Activated CD4-positive, alpha-beta T cell treated with anti-CD3 and anti-CD28 coated beads, Interleukin-2, Interleukin-4, amounts not matched to agents 100 ng/mL and 50 ng/mL, durations not matched to agents 16 hours and 8 hours (primary cell): ENCODE results near the gene NAV2.

Experiments
- DNase-seq: peaks from one replicate; pipeline ENCODE4 v3.0.0-alpha.2; 2020; ENCODE audit warnings: low spot score

NAV2 gene

DNA sequence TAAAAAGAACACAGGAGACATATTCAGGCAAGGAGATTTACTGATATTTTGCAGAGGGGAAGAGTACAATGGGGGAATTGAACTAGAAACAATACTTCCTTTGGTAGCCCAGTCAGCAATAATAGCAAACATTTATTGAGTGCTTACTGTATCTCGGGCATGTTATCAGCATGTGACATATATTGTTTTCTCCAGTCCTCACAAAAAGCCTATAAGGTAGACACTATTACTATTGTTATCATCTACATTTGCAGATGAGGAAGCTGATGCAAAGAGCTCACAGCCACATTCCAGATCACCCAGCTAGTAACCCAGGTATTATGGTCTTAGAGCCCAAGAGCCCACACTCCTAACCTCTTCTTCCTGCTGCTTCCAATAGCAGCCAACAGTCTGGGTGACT is 27.9 kb downstream of the NAV2 start:
- no peak for DNase-seq

DNA sequence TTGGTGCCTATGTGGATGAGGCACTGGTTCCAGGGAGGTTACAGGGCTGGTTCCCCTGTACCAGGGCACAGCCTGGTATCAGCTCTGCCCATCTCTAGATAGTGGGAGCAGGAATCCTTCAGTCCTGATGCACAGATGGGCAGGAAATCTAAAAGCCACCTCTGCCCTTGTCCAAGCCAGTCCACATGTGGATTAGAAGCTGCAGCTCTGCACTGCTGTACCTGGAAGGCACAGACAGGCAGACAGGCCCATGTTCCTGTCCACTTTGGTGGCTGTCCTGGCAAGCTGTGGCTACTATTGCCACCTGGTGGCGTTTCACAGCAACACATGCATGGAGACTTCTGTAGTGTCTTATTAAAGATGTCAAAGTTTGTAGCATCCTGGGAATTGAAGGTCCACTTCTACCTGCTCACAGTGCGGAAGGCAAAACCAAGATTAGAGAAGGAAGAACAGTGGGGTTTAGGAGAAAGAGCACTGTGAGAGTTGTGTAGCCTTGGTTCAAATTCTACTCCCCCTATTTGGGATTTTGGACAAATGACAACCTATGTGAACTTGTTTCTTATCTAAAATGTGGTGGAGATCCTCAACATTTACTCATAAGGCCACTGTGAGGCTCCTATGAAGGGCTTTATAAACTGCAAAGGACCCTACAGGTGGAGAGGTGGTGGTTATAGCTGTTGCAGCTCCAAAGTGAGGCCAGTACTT is 30.1 kb downstream of the NAV2 start:
- peak; percentile 60 for DNase-seq

DNA sequence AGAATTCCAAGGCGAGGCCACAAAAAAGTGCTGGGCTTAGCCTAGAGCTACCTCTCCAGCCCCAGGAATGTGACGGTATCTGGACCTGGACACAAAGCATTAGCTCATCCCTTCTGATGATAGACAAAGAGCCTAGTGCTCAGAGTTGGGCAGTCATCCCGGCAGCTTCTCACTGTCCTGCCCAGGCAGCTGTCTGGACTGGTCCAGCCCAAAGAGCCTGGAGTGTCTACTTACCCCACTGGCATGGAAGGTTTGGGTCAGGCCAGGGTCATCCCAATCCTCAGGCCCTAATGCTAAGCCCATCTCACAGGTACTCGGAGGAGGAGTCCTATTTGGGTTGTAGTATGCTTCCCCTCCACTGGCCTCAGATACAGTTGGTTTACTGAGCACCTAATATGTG is 31.0 kb downstream of the NAV2 start:
- DNase-seq: no peak

DNA sequence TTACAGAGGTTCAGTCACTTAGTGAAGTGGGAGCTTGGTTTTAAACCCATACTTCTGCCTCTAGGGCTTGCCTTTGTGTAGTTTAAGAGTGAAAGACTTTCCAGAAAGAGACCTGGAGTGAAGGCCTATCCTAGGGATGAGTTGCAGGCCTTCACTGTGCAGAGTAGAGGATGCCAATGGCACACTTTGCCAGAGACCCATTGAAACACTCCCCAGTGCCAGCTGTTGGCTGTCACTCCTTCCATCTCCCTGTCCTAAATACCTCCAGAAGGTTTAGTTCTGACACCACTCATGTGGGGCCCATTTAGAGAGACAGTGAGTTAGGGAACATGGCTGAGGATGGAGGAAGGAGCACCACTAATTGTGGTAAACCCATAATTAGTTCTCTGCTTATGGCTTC is 31.5 kb downstream of the NAV2 start:
- no peak for DNase-seq

DNA sequence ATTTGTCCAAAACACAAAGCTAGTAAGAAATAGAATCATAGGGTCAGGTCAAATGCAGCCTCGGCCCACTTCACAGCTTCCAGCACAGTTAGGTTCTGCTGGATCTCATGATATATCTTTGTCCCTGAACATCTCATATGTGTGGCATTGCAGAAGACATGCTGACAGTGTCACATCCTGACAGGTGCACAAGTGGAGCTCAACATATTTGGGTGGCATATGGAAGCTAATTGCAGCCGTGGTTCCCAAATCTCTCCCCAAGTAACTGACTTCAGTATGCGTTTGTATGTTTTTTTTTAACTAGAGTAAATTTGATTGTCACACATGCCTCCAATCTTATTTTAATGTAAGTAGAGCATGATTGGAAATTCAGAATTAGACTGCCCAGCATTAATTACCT is 33.4 kb downstream of the NAV2 start:
- DNase-seq: no peak

DNA sequence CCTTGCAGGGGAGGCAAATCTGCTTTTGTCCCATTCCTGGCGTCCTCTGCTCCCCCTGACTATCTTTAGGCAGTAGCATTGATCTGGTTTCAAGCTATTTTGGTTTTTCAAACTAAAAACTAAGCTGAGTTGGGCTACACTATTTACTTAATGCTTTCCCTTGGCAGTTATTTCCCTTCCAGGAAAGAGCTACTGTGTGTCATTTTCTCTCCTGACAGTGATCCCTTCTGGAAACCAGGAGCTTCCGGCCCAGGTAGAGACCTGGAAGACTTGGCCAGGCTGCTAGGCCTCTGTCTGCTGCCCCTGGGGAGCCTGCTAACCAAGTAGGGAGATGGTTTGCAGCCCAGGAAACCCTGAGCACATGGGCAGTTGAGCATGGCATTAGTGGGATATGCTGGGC is 35.0 kb downstream of the NAV2 start:
- no peak for DNase-seq

DNA sequence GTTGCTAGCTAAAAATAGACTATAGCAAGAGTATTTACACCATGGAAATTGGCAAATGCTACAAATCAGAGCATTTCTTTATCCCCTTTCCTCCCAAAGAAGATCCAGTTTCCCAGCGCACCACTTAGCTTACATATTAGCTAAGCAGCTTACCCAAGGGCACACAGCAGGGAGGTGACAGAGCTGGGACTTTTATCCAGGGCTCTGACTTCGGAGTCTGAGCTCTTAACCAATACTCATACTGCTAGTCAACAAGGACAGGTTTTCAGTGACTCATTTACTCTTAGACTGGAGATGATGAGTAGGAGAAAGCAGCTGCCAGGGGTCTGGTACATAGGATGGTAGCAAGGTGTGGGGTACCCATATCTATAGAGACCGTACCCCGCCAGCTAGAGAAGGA is 38.4 kb downstream of the NAV2 start:
- DNase-seq: no peak

DNA sequence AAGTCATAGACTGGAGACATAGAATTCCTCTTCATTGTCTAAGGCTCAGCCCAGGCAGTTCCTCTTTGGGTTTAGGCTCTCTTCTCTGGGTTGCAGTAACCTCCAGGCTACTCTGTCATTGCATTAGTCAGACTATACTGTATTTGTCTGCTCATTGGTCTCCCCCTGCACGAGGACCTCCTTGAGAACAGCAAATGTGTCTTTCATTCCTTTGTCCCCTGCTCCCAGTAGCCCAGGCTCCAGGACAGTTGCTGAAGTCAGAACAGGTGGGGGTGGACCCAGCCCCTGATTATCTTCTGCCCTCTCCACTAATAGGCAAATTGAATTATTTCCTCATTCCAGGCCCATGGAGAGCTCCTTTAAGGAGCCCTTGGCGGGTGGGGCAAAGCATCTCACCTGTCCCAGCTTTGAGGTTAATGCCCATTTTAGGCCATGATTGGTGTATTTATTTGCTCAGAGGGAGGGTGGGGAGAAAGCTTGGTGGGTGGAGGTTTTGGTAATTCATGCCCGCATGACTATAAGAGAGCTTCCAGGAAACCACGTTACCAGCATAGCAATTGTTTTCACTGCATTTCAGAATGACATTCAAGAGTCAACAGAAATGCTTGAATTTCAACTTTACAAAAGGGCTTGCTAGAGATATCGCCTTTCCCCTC is 40.9 kb downstream of the NAV2 start:
- no peak for DNase-seq

DNA sequence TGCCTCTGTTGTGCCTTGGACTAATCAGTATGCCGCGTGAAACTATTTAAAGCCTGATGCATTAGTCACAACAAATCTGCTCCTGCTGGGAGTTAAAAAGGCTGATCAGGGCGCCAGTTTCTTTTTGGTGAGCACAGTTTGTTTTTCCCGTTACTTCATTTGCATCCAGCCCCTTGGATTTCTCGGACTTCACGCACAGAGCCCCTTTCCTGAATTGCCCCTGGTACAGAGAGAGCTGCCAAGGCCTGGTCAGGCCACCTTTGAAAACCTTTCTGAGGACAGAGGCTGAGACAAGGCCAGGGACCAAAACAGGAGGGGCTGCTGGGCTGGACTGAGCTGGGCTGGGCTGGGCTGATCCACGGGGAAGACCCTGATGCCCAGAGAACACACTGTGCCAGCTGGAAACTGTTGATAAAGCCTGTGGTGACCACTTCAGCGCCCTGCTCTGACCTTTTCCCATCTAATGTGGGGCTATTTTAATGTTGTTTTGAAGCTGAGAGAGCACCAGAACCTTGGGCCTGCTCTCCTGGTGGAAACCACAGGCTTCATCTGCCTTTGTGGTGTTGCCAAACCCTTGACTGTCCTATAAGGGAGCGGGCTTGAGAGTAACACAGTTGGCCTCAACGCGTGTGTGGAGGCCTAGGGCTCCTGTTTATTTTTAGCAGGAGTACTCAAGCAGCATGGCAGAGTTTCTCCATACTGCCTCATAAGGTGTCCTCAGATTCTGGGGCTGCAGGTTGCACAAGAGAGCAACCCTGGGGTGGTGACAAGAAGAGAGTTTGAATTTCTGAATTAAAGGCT is 44.2 kb downstream of the NAV2 start:
- DNase-seq: no peak

DNA sequence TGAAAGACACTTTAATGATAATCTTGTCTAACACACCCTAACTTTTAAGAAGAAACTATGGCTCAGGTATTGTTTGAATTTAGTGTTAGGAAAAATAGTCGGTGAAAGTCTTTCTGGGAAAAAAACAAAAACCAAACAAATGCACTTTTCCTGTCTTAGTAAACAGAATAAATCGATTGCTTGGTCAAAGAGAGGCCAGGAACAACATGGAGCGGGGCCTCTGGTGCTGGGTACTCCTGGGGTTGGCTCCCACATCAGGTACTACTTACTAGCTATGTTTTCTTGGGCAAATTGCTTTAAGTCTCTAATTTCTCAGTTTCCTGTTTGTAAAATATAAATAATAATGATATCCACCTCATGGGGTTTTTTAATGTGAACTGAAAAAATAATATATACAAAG is 46.8 kb downstream of the NAV2 start:
- no peak for DNase-seq

DNA sequence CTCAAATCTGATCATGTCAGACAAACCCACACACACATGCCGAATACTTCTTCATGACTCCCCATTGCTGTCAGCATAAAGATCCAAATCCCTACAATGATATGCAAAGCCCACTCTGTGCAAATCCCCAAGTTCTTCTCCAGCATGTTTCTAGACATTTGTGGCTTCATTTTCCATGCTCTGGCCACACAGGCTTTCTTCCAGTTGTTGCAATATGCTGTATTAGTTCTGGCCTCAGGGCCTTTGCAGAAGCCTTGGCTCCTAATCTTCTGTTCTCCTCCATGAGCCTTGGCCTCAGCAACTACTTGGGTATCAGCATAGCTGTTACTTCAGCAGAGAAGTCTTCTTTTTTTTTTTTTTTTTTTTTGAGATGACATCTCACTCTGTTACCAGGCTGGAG is 49.6 kb downstream of the NAV2 start:
- DNase-seq: no peak

DNA sequence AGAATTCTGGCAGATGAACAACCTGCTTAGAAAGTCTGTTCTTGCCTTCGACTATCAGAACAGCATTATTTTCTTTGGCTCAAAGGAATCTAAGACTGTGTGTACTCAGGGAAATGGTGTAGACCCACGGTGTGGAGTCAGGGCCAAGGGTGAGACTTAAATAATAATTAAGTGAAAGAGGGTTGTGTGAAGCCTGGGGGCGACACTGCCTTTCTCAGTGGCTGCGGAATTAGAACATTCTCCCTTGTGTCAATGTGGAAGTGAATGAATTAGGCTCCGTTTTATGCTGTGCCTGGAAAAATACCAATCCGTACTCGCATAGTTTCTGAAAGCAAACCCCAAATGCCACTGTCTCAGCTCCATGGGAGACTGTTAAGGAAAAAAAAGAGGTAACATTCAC is 50.7 kb downstream of the NAV2 start:
- no peak for DNase-seq

DNA sequence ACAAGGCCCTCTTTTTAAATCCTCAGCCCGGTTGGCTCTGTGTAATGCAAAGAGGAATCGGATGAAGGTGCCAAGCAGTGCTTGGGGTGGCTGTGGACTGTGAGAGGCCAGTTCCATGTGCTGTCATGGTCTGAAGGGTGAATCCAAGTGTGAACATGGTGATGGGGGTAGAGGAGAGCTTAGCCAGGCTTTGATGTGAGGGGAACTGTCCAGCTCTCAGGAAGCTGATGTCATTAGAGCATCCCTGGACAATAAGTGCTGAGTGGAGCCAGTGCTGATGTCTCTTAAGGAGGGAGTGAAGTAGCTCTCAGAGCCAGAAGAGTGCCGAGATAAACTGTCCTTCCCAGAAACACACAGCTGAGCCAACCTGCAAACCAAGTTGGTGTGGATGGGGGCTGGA is 53.6 kb downstream of the NAV2 start:
- no peak for DNase-seq

DNA sequence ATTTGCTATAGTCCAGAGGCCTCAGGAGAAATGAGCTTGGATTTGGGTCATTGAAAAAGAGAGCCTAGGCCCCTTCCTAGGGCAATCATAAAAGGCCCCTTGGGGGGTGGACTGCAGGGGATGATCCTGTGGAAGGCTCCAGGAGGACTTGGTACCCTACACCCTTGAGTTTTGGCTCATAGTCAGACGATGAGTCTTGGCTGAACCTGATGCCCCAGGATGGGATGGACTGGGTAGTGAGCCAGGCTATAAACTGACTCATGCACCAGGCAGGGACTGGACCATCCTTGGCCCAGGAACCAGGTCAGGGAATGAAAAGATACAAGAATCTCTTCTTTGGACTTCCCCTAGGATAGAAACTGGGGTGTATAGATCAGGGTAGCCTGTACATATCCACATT is 54.2 kb downstream of the NAV2 start:
- DNase-seq: no peak

DNA sequence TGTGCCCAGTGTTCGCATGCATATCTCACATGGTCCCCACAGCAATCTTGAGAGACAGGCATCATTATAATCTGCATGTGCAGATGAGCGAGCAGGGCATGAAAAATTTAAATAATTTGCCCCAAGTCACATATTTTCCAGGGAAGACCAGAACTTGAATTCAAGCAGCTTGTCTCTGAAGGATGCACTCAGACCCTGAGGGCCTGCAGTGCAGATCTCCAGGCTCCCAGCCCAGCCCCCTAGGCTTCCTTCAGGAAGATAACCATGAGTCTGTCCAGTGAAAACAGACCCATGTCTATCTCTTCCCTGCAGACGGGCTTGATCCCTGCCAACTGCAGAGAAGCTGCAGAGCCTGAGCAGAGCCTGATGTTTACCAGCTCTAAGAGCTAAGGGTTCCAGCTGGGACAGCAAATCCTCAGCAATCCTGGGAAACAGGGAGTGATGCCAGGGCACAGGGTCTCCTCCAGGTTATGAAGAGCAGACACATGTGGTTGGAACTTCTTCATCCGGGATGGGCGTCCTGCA is 55.1 kb downstream of the NAV2 start:
- no peak for DNase-seq

DNA sequence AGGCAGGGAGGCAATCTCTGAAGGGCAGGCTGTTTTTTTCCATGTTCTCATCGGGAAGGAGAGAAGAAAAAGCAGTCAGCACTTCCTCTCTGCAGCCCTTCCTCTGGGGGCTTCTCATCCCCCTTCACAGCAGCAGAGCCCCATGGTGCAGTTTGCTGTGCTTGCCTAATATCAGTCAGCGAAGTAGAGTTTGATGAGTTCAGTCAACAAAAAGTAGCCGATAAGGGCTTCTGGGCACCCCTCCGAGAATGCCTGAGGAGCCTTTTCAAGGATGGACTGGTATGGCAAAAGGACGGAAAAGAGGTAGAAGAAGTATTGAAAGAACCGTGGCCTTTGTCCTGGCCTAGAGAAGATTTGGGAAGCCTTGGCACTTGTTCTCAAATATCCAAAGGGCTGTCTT is 55.6 kb downstream of the NAV2 start:
- DNase-seq: no peak

DNA sequence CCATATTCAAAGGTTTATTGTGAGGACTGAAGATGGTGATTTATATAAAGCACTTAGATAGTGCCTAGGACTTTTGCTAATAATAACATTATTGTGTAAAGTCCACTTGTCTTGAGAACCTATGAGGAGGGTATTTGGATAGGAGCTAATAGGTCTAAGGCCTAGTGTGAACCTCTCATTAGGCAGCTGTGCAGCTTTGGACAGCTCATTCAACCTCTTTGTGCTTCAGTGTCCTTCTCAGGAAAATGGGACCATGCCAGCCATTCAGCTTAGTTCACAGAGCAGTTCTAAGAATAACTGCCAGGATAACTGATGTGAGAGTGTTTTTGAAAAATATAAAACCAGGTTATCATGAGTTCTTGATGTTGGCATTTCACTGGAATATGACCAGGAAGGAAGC is 56.2 kb downstream of the NAV2 start:
- DNase-seq: no peak

DNA sequence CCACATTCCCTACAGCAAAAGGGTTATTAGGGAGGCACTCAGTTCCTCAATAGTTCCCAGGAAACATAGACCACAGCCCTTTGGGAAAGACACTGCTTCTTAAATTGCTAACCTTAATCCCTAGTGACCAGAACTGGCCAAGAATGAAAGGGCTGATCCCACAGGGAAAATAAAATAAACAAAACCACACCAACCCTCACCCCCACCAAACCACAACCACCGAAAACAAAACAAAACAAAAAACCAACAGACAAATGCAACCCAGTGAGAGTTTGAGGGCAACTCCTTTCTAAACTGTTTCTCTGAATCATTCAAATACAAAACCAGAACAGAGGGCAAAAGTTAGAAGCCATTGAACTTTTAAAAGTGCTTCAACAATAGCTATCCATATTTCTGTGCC is 57.2 kb downstream of the NAV2 start:
- DNase-seq: no peak

DNA sequence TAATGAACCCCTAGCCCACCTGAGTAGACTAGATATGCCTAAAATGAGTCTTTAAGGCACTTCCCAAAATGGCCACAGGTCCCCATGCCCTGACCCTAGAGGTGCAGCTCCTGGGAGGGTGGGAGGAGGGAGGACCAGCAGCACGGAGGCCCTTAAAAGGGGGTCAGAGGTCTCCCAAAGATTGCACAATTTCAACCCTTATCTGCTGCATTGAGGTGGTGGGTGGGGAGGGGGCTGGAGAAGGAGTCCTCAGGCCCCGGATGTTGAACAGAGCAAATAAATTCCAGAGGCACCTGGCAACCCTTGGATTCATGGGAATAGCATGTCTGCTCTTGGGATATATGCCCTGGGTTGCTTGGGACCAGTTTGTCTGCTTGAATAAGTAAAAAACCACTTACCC is 57.6 kb downstream of the NAV2 start:
- DNase-seq: no peak

DNA sequence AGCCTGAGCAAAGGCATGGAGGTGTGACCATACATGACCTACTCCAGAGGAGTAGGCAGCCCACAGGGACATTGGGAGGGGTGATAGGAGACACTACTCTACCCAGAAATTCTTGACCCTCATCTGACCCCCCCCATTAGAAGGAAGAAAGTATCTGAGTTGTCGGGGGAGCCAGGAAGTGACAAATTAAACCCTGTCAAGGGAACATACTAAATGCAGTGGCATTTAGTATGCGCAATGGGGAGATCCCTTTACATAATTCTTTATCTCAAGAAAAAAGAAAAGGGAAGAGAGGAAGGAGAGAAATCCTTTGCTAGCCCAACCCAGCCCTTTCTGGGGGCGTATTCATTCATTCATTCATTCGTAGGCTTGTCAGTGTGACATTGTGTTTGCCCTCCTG is 58.8 kb downstream of the NAV2 start:
- DNase-seq: no peak

DNA sequence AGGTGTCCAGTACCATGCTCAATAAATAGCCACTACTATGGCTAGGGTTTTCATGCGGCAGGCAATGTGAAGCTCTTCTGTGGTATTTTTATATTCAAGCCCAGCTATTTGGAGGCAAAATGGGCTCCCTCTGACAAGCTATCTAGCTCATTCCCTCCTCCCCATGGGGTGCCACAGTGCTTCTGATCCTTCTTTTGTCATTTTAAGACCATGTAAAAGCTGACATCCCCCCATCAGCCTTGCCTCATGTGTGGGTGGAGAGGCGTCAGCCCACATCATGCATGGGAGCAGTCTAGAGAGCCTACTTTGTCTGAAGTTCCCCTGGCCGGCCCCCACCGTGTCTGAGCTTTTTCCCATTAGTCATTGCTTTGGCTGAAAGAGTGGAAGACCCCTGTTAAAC is 59.8 kb downstream of the NAV2 start:
- no peak for DNase-seq

DNA sequence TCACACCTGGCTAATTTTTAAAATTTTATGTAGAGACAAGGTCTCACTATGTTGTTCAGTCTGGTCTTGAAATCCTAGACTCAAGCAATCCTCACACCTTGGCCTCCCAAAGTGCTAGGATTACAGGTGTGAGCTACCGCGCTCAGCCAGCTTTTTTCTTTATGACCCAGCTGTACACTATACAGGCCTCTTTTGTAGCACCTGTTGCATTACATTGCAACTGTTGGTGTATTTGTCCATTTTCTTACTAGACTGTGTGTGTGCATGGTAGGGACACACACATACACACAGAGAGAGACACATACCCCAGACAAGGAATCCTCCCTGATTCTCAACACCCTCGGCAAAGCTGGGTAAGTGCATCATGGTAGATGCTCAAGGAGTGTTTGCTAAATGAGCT is 61.7 kb downstream of the NAV2 start:
- DNase-seq: no peak
